HG02623 (cell line): ENCODE measurements around the gene HMCN2.

Source experiments
- ATAC-seq: cut with Tn5 transposase; IDR thresholded peaks from one replicate; pipeline ENCODE4 v1.9.1; 2021; ENCODE audit warnings: moderate library complexity; ENCODE audit not compliant: unreplicated experiment

The HMCN2 gene

GRCh38 chr9:130290291-130291181 is 25.0 kb downstream of the HMCN2 start:
- no peak for ATAC-seq

GRCh38 chr9:130291474-130291873 is 25.9 kb downstream of the HMCN2 start:
- no peak for ATAC-seq

- no peak for ATAC-seq
Measured at GRCh38 chr9:130292106-130292505, 26.5 kb downstream of the HMCN2 start.

- ATAC-seq, result no peak
Measured at GRCh38 chr9:130294664-130295063, 29.1 kb downstream of the HMCN2 start.

GRCh38 chr9:130295431-130295830 is 29.9 kb downstream of the HMCN2 start:
- no peak for ATAC-seq

GRCh38 chr9:130295945-130296782 is 30.6 kb downstream of the HMCN2 start:
- no peak for ATAC-seq

GRCh38 chr9:130296783-130297055 is 31.2 kb downstream of the HMCN2 start:
- no peak for ATAC-seq

GRCh38 chr9:130297371-130297770 is 31.8 kb downstream of the HMCN2 start:
- no peak for ATAC-seq

GRCh38 chr9:130298662-130299279 is 33.2 kb downstream of the HMCN2 start:
- ATAC-seq, result no peak

- ATAC-seq, result no peak
Measured at GRCh38 chr9:130299785-130300615, 34.4 kb downstream of the HMCN2 start.

- no peak for ATAC-seq
Measured at GRCh38 chr9:130300739-130301138, 35.2 kb downstream of the HMCN2 start.

GRCh38 chr9:130301483-130302286 is 36.1 kb downstream of the HMCN2 start:
- no peak for ATAC-seq

- no peak for ATAC-seq
Measured at GRCh38 chr9:130302785-130303612, 37.4 kb downstream of the HMCN2 start.

- no peak for ATAC-seq
Measured at GRCh38 chr9:130303613-130304055, 38.1 kb downstream of the HMCN2 start.

GRCh38 chr9:130304116-130304515 is 38.6 kb downstream of the HMCN2 start:
- ATAC-seq, result no peak

GRCh38 chr9:130304643-130305042 is 39.1 kb downstream of the HMCN2 start:
- no peak for ATAC-seq

GRCh38 chr9:130305381-130305780 is 39.8 kb downstream of the HMCN2 start:
- no peak for ATAC-seq

GRCh38 chr9:130306823-130307666 is 41.5 kb downstream of the HMCN2 start:
- no peak for ATAC-seq
